Measurements from ENCODE around the gene TRNAU1AP.

GRCh38 chr1:28571911-28572310 is 19.0 kb downstream of the TRNAU1AP start:
- TF ChIP-seq CTCF (IDR thresholded peaks at IDR 0.05), result no peak
- no peak for TF ChIP-seq POLR2A (IDR thresholded peaks at IDR 0.05; ENCODE audit: low read depth)
- TF ChIP-seq EP300 (IDR thresholded peaks at IDR 0.05), result no peak
- TF ChIP-seq POLR2AphosphoS5 (IDR thresholded peaks at IDR 0.05), result no peak
